Superior temporal gyrus (tissue), 1 donor: Measurements from ENCODE around the gene PTBP3.

Experiments
- DNase-seq: peaks from one replicate; pipeline ENCODE4 v3.0.0-alpha.2; 2016; ENCODE audit errors: extremely low spot score

Gene PTBP3

DNA sequence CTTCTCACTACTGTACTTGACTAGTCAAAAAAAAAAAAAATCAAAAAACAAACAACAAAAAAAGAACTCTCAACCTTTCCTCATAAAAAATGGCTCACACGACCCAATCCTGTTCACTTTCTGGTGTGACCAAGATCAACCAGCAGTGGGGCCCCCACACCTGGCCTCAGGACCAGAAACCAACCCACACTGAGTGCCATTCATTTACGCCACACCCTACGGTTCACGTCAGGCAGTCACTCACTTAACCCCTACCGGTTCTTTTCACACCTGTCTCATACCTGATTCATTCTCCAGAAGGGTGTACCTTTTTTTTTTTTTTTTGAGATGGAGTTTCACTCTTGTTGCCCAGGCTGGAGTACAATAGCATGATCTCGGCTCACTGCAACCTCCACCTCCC is 164.1 kb downstream of the PTBP3 start:
- DNase-seq = no peak

DNA sequence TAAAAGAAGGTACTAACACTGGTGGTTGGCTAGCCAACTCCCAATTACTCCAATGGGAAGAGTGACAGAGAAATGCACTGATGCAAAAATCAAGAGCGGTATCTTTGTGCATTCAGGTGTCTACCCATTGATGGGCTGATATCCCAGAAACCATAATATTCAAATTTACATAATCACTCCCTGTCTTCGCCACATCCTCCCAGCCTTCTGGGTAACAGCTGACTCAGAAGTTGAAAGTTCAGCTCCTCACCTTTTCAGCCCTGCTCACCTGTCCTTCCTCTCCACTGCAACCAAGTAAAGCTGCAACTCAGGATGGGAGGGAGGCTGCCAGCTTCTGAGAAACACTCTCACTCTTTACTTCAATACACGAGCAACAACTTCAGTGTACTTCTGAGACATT is 165.2 kb downstream of the PTBP3 start:
- no peak for DNase-seq
